Kidney tubule cell (primary cell): ENCODE measurements around the gene SAFB.

Experiments used
- DNase-seq: peaks from one replicate; pipeline ENCODE4 v3.0.0-alpha.2; 2018; ENCODE audit warnings: low spot score

The SAFB gene

GRCh38 chr19:5627395-5627904, 4.6 kb downstream of the SAFB start:
- peak; percentile 41 for DNase-seq

- no peak for DNase-seq
These were observed 5.6 kb downstream of the SAFB start for GRCh38 chr19:5628461-5628860.

GRCh38 chr19:5628919-5629481, 6.1 kb downstream of the SAFB start:
- no peak for DNase-seq

GRCh38 chr19:5631567-5632240, 8.8 kb downstream of the SAFB start:
- DNase-seq = peak; percentile 25

GRCh38 chr19:5632241-5632612, 9.3 kb downstream of the SAFB start:
- DNase-seq = no peak

GRCh38 chr19:5632657-5633056, 9.8 kb downstream of the SAFB start:
- no peak for DNase-seq

GRCh38 chr19:5635427-5635826, 12.5 kb downstream of the SAFB start:
- no peak for DNase-seq

- no peak for DNase-seq
These were observed 15.1 kb downstream of the SAFB start for GRCh38 chr19:5637971-5638370.

GRCh38 chr19:5641171-5641570, 18.3 kb downstream of the SAFB start:
- DNase-seq = no peak

- DNase-seq = no peak
These were observed 19.3 kb downstream of the SAFB start for GRCh38 chr19:5642204-5642603.

- no peak for DNase-seq
These were observed 20.2 kb downstream of the SAFB start for GRCh38 chr19:5643060-5643459.

GRCh38 chr19:5644037-5644436, 21.2 kb downstream of the SAFB start:
- no peak for DNase-seq

GRCh38 chr19:5645409-5645808, 22.5 kb downstream of the SAFB start:
- DNase-seq = no peak

- DNase-seq = no peak
These were observed 23.8 kb downstream of the SAFB start for GRCh38 chr19:5646703-5647102.

GRCh38 chr19:5648464-5648863, 25.6 kb downstream of the SAFB start:
- DNase-seq = no peak

- DNase-seq = no peak
These were observed 28.5 kb downstream of the SAFB start for GRCh38 chr19:5651361-5651760.

GRCh38 chr19:5652261-5652660, 29.4 kb downstream of the SAFB start:
- no peak for DNase-seq

GRCh38 chr19:5654931-5655330, 32.0 kb downstream of the SAFB start:
- DNase-seq = no peak

GRCh38 chr19:5655412-5655811, 32.5 kb downstream of the SAFB start:
- no peak for DNase-seq

GRCh38 chr19:5661483-5661882, 38.6 kb downstream of the SAFB start:
- DNase-seq = no peak

GRCh38 chr19:5663904-5664303, 41.0 kb downstream of the SAFB start:
- DNase-seq = no peak

- peak; percentile 20 for DNase-seq
These were observed 41.6 kb downstream of the SAFB start for GRCh38 chr19:5664515-5664914.

GRCh38 chr19:5665781-5666513, 43.1 kb downstream of the SAFB start:
- DNase-seq = peak; percentile 88
